ENCODE data around the gene MTCL1.

Gene MTCL1

DNA sequence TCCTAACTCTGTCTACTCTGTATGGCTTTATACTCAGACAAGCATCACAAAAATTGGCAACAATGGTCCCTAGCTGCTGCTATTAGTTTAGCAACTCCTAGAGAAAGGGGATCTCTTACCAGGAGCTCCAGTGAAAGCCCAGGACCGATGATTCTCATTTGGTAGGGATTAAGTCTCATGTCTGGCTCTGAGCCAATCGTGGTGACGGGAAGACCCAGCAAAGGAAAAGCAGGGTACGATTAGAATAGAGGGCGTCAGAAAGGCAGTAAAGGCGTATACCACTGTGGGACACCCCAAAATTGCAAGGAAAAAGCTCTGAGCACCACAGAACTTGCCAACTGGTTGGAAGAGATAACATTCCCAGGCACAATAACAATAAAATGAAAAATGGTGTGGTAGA is 129.5 kb downstream of the MTCL1 start:
- TF ChIP-seq FOXP2 (optimal IDR thresholded peaks at IDR 0.05; ENCODE audit: borderline replicate concordance, extremely low read depth, extremely low read length, insufficient read depth) (no peak), POLR2AphosphoS5 (IDR thresholded peaks at IDR 0.05; ENCODE audit: low read depth, low read length) (no peak)

DNA sequence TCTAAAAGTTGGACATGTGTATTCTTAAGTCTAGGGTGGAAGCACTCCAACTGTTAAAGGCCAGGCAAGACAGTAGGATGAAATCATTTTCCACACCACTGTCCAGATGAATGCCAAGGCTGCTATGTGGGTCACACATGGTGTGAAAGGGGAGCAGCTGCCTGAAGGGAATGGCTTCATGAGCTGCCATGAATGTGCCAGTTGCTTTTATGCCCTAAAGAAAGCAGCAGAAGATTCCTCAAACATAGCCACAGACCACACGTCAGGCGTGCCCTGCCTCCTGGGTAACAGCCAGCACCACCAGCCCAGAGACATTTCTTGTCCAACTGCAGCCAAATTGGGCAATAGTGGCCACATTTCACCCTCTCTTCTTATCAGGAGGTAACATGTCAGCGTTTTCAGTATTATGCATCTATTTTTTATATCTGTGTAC is 130.2 kb downstream of the MTCL1 start:
- TF ChIP-seq SIN3A (IDR thresholded peaks at IDR 0.05; ENCODE audit: borderline replicate concordance, insufficient read depth, low read length): no peak
- TF ChIP-seq, protein P1, sequence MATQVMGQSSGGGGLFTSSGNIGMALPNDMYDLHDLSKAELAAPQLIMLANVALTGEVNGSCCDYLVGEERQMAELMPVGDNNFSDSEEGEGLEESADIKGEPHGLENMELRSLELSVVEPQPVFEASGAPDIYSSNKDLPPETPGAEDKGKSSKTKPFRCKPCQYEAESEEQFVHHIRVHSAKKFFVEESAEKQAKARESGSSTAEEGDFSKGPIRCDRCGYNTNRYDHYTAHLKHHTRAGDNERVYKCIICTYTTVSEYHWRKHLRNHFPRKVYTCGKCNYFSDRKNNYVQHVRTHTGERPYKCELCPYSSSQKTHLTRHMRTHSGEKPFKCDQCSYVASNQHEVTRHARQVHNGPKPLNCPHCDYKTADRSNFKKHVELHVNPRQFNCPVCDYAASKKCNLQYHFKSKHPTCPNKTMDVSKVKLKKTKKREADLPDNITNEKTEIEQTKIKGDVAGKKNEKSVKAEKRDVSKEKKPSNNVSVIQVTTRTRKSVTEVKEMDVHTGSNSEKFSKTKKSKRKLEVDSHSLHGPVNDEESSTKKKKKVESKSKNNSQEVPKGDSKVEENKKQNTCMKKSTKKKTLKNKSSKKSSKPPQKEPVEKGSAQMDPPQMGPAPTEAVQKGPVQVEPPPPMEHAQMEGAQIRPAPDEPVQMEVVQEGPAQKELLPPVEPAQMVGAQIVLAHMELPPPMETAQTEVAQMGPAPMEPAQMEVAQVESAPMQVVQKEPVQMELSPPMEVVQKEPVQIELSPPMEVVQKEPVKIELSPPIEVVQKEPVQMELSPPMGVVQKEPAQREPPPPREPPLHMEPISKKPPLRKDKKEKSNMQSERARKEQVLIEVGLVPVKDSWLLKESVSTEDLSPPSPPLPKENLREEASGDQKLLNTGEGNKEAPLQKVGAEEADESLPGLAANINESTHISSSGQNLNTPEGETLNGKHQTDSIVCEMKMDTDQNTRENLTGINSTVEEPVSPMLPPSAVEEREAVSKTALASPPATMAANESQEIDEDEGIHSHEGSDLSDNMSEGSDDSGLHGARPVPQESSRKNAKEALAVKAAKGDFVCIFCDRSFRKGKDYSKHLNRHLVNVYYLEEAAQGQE (IDR thresholded peaks at IDR 0.05; ENCODE audit: insufficient read depth in 1 of 2, low read depth in 2 of 2, low read length in 2 of 2): no peak

DNA sequence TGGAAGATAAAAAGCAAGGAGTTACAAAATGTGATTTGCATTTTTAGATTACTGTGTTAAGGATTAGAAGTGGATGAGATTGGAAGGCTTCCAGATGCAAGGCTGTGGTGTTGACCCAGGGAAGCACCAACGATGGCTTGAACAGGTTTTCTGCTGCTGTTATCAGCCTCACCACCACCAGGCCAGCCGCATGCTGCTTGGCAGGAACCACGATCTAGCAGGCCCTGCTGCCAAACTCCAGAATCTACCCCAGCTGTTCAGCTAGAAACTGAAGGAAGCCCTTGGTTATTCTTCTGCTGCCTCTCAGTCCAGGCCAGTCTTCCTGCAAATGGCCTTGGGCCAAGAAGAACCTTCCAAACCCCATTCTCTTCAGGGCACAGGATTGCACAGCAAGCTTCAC is 133.9 kb downstream of the MTCL1 start:
- TF ChIP-seq FOXP2 (optimal IDR thresholded peaks at IDR 0.05; ENCODE audit: borderline replicate concordance, extremely low read depth, extremely low read length, insufficient read depth) (no peak), SIN3A (IDR thresholded peaks at IDR 0.05; ENCODE audit: borderline replicate concordance, insufficient read depth, low read length) (no peak), POLR2AphosphoS5 (IDR thresholded peaks at IDR 0.05; ENCODE audit: low read depth, low read length) (no peak), TAF1 (IDR thresholded peaks at IDR 0.05; ENCODE audit: borderline replicate concordance, insufficient read depth, low read length) (no peak)
- TF ChIP-seq, protein P1 (IDR thresholded peaks at IDR 0.05; ENCODE audit: insufficient read depth in 1 of 2, low read depth in 2 of 2, low read length in 2 of 2): no peak

DNA sequence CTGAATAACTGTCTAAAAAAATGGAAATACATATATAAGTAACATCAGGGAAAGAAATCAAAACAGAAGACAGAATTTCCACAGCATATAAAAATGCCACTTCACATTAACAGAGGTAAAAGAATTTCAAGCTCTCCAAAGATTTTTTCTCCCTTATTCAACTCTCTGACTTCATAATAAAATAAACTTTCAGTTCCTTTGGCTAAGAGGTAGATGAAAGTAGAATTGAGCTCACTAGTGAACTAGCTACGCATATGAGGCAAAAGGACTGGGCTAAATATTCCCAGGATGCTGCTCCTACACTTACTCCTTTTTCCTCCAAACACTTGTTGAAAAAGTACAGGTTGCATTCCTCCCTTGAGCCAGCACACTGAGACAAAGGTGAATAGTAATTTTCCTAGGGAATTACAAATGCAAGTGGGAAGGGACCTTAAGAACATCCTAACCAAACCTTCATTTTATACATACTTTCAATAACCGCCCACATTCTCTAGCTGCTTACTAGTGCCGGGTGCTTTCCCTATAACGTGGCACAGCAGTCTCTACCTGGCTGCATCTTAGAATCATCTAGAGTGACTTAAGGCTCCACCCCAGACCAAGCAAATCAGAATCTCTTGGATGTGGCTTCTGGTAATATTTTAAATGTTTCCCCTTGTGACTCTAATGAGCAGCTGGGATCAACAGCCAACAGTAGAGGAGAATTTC is 136.6 kb downstream of the MTCL1 start:
- TF ChIP-seq POLR2AphosphoS5 (IDR thresholded peaks at IDR 0.05; ENCODE audit: low read depth, low read length): no peak
- TF ChIP-seq SIN3A (IDR thresholded peaks at IDR 0.05; ENCODE audit: borderline replicate concordance, insufficient read depth, low read length): no peak
- TF ChIP-seq FOXP2 (optimal IDR thresholded peaks at IDR 0.05; ENCODE audit: borderline replicate concordance, extremely low read depth, extremely low read length, insufficient read depth): no peak
- TF ChIP-seq, protein P1 (IDR thresholded peaks at IDR 0.05; ENCODE audit: insufficient read depth in 1 of 2, low read depth in 2 of 2, low read length in 2 of 2): no peak
- no peak for TF ChIP-seq TAF1 (IDR thresholded peaks at IDR 0.05; ENCODE audit: borderline replicate concordance, insufficient read depth, low read length)

DNA sequence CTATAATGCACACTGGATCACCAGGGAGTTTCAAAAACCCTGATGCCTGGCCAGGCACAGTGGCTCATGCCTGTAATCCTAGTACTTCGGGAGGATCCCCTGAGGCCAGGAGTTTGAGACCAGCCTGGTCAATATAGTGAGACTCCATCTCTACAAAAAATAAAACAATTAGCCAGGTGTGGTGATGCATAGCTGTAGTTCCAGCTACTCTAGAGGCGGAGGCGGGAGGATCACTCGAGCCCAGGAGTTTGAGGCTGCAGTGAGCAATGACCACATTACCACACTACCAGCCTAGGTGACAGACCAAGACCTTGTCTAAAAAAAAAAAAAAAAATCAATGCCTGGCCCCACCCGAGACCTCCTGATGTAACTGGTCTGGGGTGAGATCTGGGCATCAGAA is 137.2 kb downstream of the MTCL1 start:
- no peak for TF ChIP-seq SIN3A (IDR thresholded peaks at IDR 0.05; ENCODE audit: borderline replicate concordance, insufficient read depth, low read length)
- no peak for TF ChIP-seq FOXP2 (optimal IDR thresholded peaks at IDR 0.05; ENCODE audit: borderline replicate concordance, extremely low read depth, extremely low read length, insufficient read depth)
- TF ChIP-seq TAF1 (IDR thresholded peaks at IDR 0.05; ENCODE audit: borderline replicate concordance, insufficient read depth, low read length): no peak
- TF ChIP-seq POLR2AphosphoS5 (IDR thresholded peaks at IDR 0.05; ENCODE audit: low read depth, low read length): no peak
- TF ChIP-seq, protein P1 (IDR thresholded peaks at IDR 0.05; ENCODE audit: insufficient read depth in 1 of 2, low read depth in 2 of 2, low read length in 2 of 2): no peak

Data from PFSK-1 (cell line).